ENCODE data around the gene PDE6B. TPM values are rescaled to one million over a fixed set of nuclear protein-coding genes. Genes with fewer than 3 reads are reported as not detected.

PDE6B gene
- total and polyA plus RNA-seq, 2 of the 13 experiments (the other 11 are each of a cell fraction or from before 2014, with no cell fraction given) = 0.38 to 0.40 TPM

DNA sequence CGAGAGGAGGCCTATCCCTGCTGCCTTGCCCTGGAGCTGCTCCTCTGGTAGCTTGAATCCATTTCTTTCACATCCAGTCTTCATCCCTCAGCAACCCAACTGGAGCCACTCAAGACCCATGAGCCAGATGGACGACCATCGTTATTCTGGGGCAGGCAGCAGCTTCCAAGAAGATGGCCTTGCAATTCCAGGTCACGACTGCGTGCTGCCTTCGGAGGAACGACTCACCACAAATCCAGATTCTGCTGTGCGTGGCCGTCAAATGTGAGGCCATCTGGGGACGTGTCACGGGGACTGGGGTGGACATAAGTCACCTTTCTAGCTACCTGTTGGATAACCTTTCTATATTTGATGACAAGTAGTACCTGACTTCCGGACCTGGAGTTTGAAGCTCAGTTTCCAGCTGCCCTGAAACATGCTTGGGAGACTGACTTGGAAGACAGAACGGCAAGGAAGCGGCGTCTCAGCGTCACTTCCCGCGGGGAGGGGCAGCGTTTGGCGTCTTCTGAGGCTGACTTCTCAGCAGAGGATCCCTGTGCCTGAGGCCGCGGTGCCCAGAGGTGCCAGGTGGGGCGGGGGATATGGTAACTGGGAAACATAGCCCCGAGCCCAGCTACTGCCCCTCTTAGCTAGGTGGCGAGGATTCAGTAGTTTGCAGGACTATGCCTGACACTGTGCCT is 37.6 kb upstream of the PDE6B start:
- no peak overlapping the region for H3K9ac ChIP-seq (ENCODE audit: insufficient read depth, low read depth, low read length)
- WGBS (ENCODE audit: low lambda C conversion rate) = 57% methylated on average over 20 of the region's 25 CpGs
- POLR2A ChIA-PET = no interaction called here
- intact Hi-C loops (cut with micrococcal nuclease; ENCODE audit: unreplicated experiment) (no loop called here), in situ Hi-C loops (cut with HindIII; ENCODE audit: extremely low pct_ligation_motif_present, low pct_unique_long_range_greater_than_20kb) (no loop called here)
- peaks cover 4 to 34% of the 10 kb centered on the region in 2 experiments for H3K27me3 ChIP-seq (ENCODE audit: control insufficient read depth in 1 of 2, insufficient read depth in 2 of 2, low read length in 2 of 2)
- no peak overlapping the region for H2AFZ ChIP-seq (ENCODE audit: low read length)
- no peak overlapping the region for H3K27ac ChIP-seq (ENCODE audit: extremely low read length, insufficient read depth, low read length)
- DNase-seq (ENCODE audit: low spot score) (no peak), FAIRE-seq (no peak), ATAC-seq (no peak)
- peaks cover 21% of the 10 kb centered on the region for H3K4me1 ChIP-seq (ENCODE audit: insufficient read depth, low read length)
- no peaks in the 10 kb centered on the region for H3K36me3 ChIP-seq (replicated peaks in 1 of 2; ENCODE audit: control insufficient read depth in 1 of 2, insufficient read depth in 2 of 2, low read length in 2 of 2)
- TF ChIP-seq IKZF4 (CRISPR knock-in tag; IDR thresholded peaks at IDR 0.05; ENCODE audit: borderline replicate concordance, low read depth, not compliant biosample characterization) (no peak), ZNF33B (CRISPR knock-in tag; IDR thresholded peaks at IDR 0.05) (no peak), ZMYM3 (CRISPR knock-in tag; IDR thresholded peaks at IDR 0.05) (no peak), ZNF850 (CRISPR knock-in tag; conservative IDR thresholded peaks at IDR 0.05) (no peak), RNF2 (conservative IDR thresholded peaks at IDR 0.05; ENCODE audit: low read depth) (no peak), SSRP1 (CRISPR knock-in tag; IDR thresholded peaks at IDR 0.05) (no peak), ARHGAP35 (CRISPR knock-in tag; IDR thresholded peaks at IDR 0.05; ENCODE audit: borderline replicate concordance) (no peak), ZNF253 (CRISPR knock-in tag; IDR thresholded peaks at IDR 0.05; ENCODE audit: borderline replicate concordance) (no peak), FOXC1 (CRISPR knock-in tag; IDR thresholded peaks at IDR 0.05; ENCODE audit: borderline replicate concordance) (no peak), MAZ (IDR thresholded peaks at IDR 0.05; ENCODE audit: borderline replicate concordance, low read depth, low read length) (no peak), MAZ (CRISPR knock-in tag; IDR thresholded peaks at IDR 0.05; ENCODE audit: low read depth) (no peak), KDM5A (IDR thresholded peaks at IDR 0.05; ENCODE audit: borderline replicate concordance, low read length) (no peak)
- TF ChIP-seq, protein P1, sequence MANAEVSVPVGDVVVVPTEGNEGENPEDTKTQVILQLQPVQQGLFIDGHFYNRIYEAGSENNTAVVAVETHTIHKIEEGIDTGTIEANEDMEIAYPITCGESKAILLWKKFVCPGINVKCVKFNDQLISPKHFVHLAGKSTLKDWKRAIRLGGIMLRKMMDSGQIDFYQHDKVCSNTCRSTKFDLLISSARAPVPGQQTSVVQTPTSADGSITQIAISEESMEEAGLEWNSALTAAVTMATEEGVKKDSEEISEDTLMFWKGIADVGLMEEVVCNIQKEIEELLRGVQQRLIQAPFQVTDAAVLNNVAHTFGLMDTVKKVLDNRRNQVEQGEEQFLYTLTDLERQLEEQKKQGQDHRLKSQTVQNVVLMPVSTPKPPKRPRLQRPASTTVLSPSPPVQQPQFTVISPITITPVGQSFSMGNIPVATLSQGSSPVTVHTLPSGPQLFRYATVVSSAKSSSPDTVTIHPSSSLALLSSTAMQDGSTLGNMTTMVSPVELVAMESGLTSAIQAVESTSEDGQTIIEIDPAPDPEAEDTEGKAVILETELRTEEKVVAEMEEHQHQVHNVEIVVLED (CRISPR knock-in tag; IDR thresholded peaks at IDR 0.05; ENCODE audit: borderline replicate concordance) = no peak
- TF ChIP-seq, protein P2, sequence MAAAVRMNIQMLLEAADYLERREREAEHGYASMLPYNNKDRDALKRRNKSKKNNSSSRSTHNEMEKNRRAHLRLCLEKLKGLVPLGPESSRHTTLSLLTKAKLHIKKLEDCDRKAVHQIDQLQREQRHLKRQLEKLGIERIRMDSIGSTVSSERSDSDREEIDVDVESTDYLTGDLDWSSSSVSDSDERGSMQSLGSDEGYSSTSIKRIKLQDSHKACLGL (CRISPR knock-in tag; IDR thresholded peaks at IDR 0.05) = no peak
- H3K79me2 ChIP-seq (ENCODE audit: insufficient read depth, low read length) = no peaks in the 10 kb centered on the region
- CTCF ChIA-PET (ENCODE audit: low intra/inter-chr PET ratio, low total read pairs) = no interaction called here
- no peak overlapping the region for H3K4me3 ChIP-seq (replicated peaks in 1 of 3; ENCODE audit: insufficient read depth in 1 of 3, low read depth in 2 of 3, low read length in 3 of 3)
- H3K9me3 ChIP-seq (ENCODE audit: low read length) = peaks cover 16% of the 10 kb centered on the region
- H3K4me2 ChIP-seq (ENCODE audit: low read depth, low read length) = no peak overlapping the region
- H4K20me1 ChIP-seq (ENCODE audit: insufficient read depth, low read length) = no peaks in the 10 kb centered on the region
- no TSS peak for BruUV-seq (replicated peaks)
